Left cardiac atrium (tissue), 4 donors: ENCODE data around the gene PACSIN1. TPM values are rescaled to one million over a fixed set of nuclear protein-coding genes. Genes with fewer than 3 reads are reported as not detected.

Experiments
- ATAC-seq, 2 donors: fragments of 200-7000 bp; cut with Tn5 transposase; one replicate each; pipeline ENCODE4 v1.9.1; 2020; ENCODE audit warnings: mild to moderate bottlenecking in 2 of 2, moderate library complexity in 2 of 2
- DNase-seq: peaks from one replicate; pipeline ENCODE4 v3.0.0-alpha.2; 2020
- intact Hi-C, 2 donors: fragments of 100-400 bp; cut with DNase I; formaldehyde crosslinking; loops; one replicate each; pipeline versions ENCODE4 v1.14.1 to v1.15.1; 2022 to 2023
- total RNA-seq, 2 donors: library from RNA; stranded (reverse); fragmentation: NEBNext Ultra II Directional; extraction: Animal tissue kit (Norgen Biotek cat#: 25700); gene quantifications; one replicate each; pipeline ENCODE4 v1.2.1, GENCODE V29; 2021
- donor health status: DM: no; HTN: yes; CAD: no.
- donor health status: DM: no; HTN: yes; CAD: no; lungs with severe emphysema.
- donor health status: DM: yes; HTN: yes; CAD: no.
- donor health status: Dilated cardiomyopathy.

The PACSIN1 gene
- total RNA-seq, 2 donors from 2014 or later: 3.4 to 8.4 TPM

DNA sequence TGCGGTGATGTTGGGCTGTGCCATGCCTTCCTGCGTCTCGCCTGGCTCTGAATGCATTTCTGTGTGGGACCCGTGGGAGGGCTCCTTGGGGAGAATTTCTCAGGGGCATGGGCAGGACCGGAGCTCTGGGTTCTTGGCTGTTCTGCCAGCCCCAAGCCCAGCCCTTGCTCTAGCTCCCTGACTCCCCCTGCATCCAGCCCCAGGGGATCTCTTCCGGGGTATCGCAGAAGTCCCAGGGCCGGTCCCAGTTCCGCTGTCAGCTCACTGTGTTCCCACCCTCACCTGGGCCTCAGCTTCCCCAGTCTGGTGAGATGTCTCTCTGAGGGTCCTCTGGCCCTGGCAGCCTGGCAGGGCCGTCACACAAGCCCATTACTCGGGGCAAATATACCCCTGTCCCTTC, 69.8 kb downstream of the PACSIN1 start:
- intact Hi-C loops: no loop called here
- ATAC-seq (no peak), DNase-seq (no peak)

DNA sequence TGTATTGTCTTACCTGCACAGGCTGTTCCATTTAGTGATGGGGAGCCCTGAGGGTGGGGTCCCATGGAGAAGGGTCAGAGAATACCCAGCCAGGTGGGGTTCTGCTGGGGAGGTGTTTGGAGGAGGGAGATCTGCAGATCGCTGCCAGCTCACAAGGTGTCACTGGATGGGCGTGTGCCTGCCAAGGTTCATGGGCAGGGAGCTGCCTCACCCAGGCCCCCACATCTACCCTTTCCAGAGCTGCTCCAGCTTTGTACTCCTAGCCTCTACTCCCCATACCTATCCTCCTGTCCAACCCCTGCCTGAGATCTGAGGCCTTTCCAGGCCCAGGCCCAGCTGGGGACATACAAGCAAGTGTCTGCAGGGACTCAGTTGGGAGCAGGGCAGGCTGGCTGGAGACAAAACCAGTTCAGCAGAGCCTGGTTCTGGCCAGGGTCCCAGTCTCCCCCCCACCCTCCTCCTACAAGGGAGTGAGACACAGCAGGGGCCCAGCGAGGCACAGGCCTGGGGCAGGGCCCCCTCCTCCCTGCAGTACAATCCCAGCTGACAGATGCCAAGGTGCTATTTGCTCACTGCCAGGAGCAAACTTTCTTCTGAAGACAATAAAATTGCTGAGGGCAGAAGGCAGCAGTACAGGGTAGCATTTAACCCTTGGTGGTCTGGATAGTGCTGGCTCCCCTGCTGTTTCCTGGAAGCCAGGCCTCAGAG, 70.5 kb downstream of the PACSIN1 start:
- no peak for DNase-seq
- no peak for ATAC-seq
- intact Hi-C loops: no loop called here

- intact Hi-C loops: no loop called here
- no peak for DNase-seq
- ATAC-seq: no peak
These were observed 71.3 kb downstream of the PACSIN1 start for GRCh38 chr6:34536959-34537848.

GRCh38 chr6:34537922-34538550, 72.2 kb downstream of the PACSIN1 start:
- no peak for ATAC-seq
- no peak for DNase-seq
- intact Hi-C loops: no loop called here

DNA sequence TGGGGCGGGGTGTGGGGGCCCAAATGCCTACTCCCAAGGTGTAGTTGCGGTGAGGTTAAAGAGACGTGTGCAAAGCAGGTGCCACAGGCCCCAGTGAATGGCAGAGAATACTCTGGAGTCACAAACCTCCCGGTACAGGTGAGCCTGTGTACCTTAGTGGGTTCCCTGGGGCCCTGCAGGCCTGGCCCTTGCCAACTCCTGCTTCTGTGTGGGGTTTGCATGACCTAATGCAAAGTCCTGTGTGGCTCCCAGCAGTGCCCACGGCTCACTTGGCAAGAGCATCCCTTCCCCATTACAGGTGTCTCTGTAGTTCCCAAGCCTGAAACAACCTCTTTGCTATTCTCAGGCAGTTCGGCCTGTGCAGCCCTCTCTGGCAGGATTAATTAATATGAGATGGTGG, 72.7 kb downstream of the PACSIN1 start:
- DNase-seq (no peak), ATAC-seq (no peak)
- intact Hi-C loops: no loop called here

DNA sequence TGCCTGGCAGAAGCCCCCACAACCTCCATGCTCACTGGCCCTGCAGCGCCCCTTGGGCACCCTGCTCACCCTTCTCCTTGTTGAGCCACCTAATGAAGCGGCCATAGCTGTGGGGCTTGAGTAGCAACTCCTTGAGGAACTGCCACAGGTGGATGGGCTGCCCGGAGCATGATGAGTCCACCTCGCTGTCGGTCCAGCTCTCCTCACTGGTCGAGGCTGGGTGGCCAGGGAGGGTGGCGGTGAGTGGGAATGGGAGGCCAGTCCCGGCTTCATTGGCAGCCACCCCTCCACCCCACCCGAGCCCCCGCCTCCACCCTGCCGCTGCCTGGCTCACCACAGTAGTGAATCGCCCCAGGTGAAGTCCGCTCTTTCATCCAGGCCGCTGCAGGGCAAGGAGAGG, 73.3 kb downstream of the PACSIN1 start:
- intact Hi-C loops: no loop called here
- DNase-seq (no peak), ATAC-seq (no peak)

- intact Hi-C loops: no loop called here
- no peak for ATAC-seq
- no peak for DNase-seq
These were observed 74.3 kb downstream of the PACSIN1 start for GRCh38 chr6:34540222-34540621.

- ATAC-seq: no peak
- DNase-seq: no peak
- intact Hi-C loops: no loop called here
These were observed 75.0 kb downstream of the PACSIN1 start for GRCh38 chr6:34540841-34541240.

DNA sequence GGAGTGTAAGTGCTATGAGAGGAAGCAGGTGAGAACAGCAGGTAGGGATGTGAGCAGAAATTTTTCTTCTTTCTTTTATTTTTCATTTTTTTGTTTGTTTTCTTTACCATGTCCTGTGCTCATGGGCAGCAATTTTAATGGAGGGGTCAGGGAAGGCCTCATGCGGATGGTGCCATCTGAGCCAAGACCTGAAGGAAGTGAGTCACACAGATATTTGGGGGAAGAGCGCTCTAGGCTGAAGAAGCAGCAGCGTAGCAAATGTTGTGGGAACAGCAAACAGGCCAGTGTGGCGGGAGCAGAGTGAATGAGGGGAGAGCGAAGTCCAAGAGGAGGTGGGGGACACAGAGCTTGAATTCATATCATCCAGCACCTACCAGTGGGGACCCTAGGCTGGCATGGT, 77.5 kb downstream of the PACSIN1 start:
- no peak for DNase-seq
- intact Hi-C loops: no loop called here

GRCh38 chr6:34544052-34544604, 78.3 kb downstream of the PACSIN1 start:
- intact Hi-C loops: no loop called here
- no peak for ATAC-seq
- no peak for DNase-seq

More for the DNA sequence above, 77.5 kb downstream of the PACSIN1 start:
- no peak for ATAC-seq

DNA sequence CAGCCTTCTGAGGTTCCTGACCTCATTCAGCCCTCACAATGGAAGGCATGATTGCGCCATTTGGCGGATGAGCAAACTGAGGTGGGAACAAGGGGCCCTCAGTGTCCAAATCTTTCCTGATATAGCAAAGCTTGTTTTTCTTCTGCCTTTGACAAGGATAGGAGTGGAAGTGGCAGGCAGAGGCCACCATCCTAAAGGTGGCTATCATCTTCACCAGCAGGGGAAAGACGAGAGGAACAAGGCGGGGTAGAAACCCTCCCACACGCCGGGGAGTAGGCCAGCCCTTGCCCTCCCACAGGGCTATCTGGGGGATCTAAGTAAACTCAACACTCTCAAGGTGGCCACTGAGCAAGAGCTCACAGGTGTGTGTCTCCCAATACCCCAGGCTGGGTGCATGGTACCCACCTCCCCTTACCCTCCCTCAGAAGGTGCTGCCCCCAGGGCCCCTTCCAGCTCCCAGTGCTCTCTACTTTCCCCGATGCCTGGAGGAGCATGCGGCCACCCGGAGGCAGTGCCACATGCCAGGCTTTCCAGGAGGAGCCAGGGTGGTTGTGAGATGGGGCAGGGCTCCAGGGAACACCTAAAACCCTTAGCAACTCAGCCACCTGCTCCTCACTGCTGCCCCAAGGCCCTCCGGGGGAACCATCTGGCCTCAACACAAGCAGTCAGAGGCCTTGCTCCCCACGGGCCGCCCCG, 79.0 kb downstream of the PACSIN1 start:
- intact Hi-C loops: no loop called here
- no peak for DNase-seq
- ATAC-seq: no peak

GRCh38 chr6:34546551-34547321, 80.9 kb downstream of the PACSIN1 start:
- ATAC-seq: peak; percentile 36 to 43

DNA sequence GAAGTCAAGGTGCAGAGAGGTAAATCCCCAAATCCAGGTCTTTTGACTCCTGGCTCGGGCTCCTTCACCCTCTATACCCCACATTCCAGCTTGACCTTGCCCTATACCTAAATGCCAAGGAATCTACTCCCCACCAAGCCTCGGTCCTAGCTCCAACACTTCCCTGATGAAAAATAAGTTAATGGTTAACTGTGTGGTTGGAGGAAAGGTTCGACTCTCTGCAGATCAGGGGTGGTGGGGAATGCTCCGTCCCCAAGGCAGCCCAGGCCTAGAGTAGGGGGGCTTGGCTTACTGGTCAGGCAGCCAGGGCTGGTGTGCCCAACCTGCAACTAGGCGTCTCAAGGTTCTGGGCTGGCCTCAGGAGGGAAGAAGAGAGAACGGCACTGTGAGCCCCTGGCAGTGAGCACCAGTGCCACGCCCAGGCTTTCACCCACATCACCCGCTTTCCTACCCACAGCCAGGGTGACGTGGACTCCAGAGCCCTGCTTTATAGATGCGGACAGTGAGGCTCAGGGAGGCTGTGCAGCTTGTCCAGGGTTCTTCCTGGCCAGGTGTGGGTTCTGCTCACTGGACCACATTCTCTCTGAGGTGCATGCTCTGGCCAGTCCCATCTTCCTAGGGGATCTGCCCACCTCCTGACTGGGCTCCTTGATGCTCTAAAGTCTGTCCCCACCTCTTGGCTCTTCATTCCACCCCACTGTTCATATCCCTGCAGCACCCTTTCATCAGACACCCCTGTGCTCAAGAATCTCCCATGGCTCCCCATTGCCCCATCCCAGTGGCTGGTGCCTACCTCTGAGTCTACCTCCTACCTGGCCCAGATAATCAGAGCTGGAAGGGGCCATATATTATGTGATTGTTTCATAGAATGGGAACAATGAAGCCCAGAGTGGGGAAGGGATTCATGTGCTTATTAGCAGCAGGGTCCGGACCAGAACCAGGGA, 82.1 kb downstream of the PACSIN1 start:
- no peak for DNase-seq
- no peak for ATAC-seq
- intact Hi-C loops: no loop called here

More at GRCh38 chr6:34546551-34547321, 80.9 kb downstream of the PACSIN1 start:
- peak; percentile 64 for DNase-seq
- intact Hi-C loops: no loop called here

GRCh38 chr6:34549026-34549803, 83.3 kb downstream of the PACSIN1 start:
- DNase-seq (no peak), ATAC-seq (no peak)
- intact Hi-C loops: no loop called here

DNA sequence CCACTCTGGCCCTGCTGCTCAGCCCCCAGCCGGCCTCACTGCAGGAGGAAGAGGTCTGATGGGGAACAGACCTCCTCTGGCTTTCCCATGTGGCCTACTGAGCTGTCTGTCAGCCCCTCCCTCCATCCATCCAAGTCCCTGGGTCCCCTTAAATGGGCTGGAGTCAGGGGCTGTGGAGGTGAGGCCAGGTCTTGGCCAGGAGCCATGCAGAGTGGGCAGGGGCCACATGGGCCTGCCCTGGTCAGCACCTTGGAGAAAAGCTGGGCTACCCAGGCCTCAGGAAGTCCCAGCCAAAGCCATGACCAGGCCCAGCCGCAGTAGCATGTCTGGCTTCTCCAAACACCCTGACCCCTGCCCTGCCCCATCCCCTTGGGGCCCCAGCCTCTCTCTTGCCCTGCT, 83.9 kb downstream of the PACSIN1 start:
- intact Hi-C loops: no loop called here
- no peak for ATAC-seq
- DNase-seq: no peak

DNA sequence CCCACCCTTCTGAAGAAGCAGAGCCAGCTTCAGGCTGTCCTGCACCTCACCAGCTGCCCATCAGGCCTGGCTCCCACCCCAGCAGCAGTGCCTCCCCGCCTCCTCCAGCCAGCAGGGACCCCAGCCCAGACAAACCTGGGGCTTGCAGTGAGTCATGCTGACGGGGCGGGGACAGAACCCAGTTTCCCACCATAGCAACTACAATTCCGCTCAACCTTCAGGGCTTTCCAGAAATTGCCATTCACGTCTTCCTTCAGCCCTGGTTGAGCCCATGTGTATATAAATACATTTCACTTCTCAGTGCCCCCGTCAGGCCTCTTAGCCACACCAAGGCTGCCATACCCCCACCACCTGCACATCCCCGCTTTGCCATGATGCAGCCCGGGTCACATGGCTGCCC, 85.8 kb downstream of the PACSIN1 start:
- ATAC-seq: no peak
- intact Hi-C loops: no loop called here

DNA sequence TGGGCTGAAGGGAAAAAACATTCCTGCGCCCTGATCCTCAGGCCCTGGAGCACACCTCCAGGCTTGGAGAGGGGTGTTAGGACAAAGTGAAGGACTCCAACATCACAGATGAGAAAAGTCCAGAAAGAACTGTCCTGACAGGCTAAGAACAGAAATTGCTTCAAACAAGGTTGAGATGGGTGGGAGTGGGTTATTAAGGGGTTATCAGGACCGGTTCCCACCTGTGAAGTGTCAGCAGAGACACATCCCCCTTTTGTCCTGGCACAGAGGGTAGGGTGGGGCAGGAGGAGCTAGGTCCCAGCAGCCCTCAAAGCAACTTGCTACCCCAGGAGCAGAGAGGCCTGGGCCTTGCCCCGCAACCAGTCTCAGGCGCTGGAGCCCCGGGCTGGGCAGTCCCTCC, 86.7 kb downstream of the PACSIN1 start:
- no peak for DNase-seq
- intact Hi-C loops: no loop called here
- no peak for ATAC-seq

More for the DNA sequence above, 85.8 kb downstream of the PACSIN1 start:
- DNase-seq: no peak
